ENCODE data around the gene FAM167B. TPM values are rescaled to one million over a fixed set of nuclear protein-coding genes. Genes with fewer than 3 reads are reported as not detected.

FAM167B gene
- polyA plus RNA-seq, 1 donor (not counting 4 experiments of a cell fraction or from before 2014, with no cell fraction given) = 0.07 TPM

- peaks cover 21% of the 10 kb centered on the region for H3K4me1 ChIP-seq (ENCODE audit: control insufficient read depth, extremely low read depth, insufficient read depth, low read length)
- H3K4me3 ChIP-seq (ENCODE audit: control insufficient read depth in 2 of 3, extremely low read depth in 1 of 3, insufficient read depth in 2 of 3, low read depth in 1 of 3, low read length in 3 of 3) = no peak overlapping the region
- no peaks in the 10 kb centered on the region for H3K79me2 ChIP-seq (ENCODE audit: control insufficient read depth, insufficient read depth, low read length)
- no peak overlapping the region for H2AFZ ChIP-seq (ENCODE audit: control insufficient read depth, low read length)
- no peaks in the 10 kb centered on the region for H4K20me1 ChIP-seq (ENCODE audit: control insufficient read depth, extremely low read depth, insufficient read depth, low read length)
- no peak for FAIRE-seq
- H3K9me3 ChIP-seq (ENCODE audit: control insufficient read depth, low read depth, low read length) = no peaks in the 10 kb centered on the region
- H3K4me2 ChIP-seq (ENCODE audit: control insufficient read depth, extremely low read depth, insufficient read depth, low read depth, low read length) = no peak overlapping the region
- H3K9ac ChIP-seq (ENCODE audit: control insufficient read depth, extremely low read depth, insufficient read depth, low read length) = no peak overlapping the region
- peaks cover 9 to 14% of the 10 kb centered on the region in 2 experiments for H3K36me3 ChIP-seq (ENCODE audit: control insufficient read depth in 2 of 2, extremely low read depth in 1 of 2, insufficient read depth in 2 of 2, low read length in 2 of 2)
- dilution Hi-C loops (cut with MboI; ENCODE audit: extremely low pct_ligation_motif_present, low sequenced_read_pairs) = no loop called here
- DNase-seq (ENCODE audit: low read depth, low spot score) = no peak
- H3K27me3 ChIP-seq (ENCODE audit: control insufficient read depth, extremely low read depth, insufficient read depth, low read length) = no peaks in the 10 kb centered on the region
- no peak overlapping the region for H3K27ac ChIP-seq (ENCODE audit: control insufficient read depth, insufficient read depth, low read length)
- TF ChIP-seq CTCF (optimal IDR thresholded peaks at IDR 0.05 in 1 of 3, IDR thresholded peaks at IDR 0.05 in 1 of 3, conservative IDR thresholded peaks at IDR 0.05 in 1 of 3; ENCODE audit: extremely low read depth in 1 of 3, insufficient read depth in 2 of 3, low read length in 3 of 3) (no peak), EZH2 (IDR thresholded peaks at IDR 0.05; ENCODE audit: low read length) (no peak)
- peaks cover 2% of the 10 kb centered on the region for H3K9me1 ChIP-seq (ENCODE audit: control insufficient read depth, extremely low read depth, insufficient read depth, low read length)
These were observed 12.2 kb upstream of the FAM167B start for GRCh38 chr1:32234792-32235191.

- no peak overlapping the region for H3K9ac ChIP-seq (ENCODE audit: control insufficient read depth, extremely low read depth, insufficient read depth, low read length)
- H3K4me1 ChIP-seq (ENCODE audit: control insufficient read depth, extremely low read depth, insufficient read depth, low read length) = peaks cover 26% of the 10 kb centered on the region
- peaks cover 2% of the 10 kb centered on the region for H3K9me1 ChIP-seq (ENCODE audit: control insufficient read depth, extremely low read depth, insufficient read depth, low read length)
- no peak overlapping the region for H2AFZ ChIP-seq (ENCODE audit: control insufficient read depth, low read length)
- DNase-seq (ENCODE audit: low read depth, low spot score) (no peak), FAIRE-seq (no peak)
- H3K36me3 ChIP-seq (ENCODE audit: control insufficient read depth in 2 of 2, extremely low read depth in 1 of 2, insufficient read depth in 2 of 2, low read length in 2 of 2) = no peaks in the 10 kb centered on the region
- H3K79me2 ChIP-seq (ENCODE audit: control insufficient read depth, insufficient read depth, low read length) = no peaks in the 10 kb centered on the region
- H3K9me3 ChIP-seq (ENCODE audit: control insufficient read depth, low read depth, low read length) = no peaks in the 10 kb centered on the region
- H3K4me3 ChIP-seq (ENCODE audit: control insufficient read depth in 2 of 3, extremely low read depth in 1 of 3, insufficient read depth in 2 of 3, low read depth in 1 of 3, low read length in 3 of 3) = no peak overlapping the region
- H3K4me2 ChIP-seq (ENCODE audit: control insufficient read depth, extremely low read depth, insufficient read depth, low read depth, low read length) = no peak overlapping the region
- H3K27me3 ChIP-seq (ENCODE audit: control insufficient read depth, extremely low read depth, insufficient read depth, low read length) = no peaks in the 10 kb centered on the region
- H3K27ac ChIP-seq (ENCODE audit: control insufficient read depth, insufficient read depth, low read length) = no peak overlapping the region
- H4K20me1 ChIP-seq (ENCODE audit: control insufficient read depth, extremely low read depth, insufficient read depth, low read length) = no peaks in the 10 kb centered on the region
- dilution Hi-C loops (cut with MboI; ENCODE audit: extremely low pct_ligation_motif_present, low sequenced_read_pairs) = no loop called here
- TF ChIP-seq EZH2 (IDR thresholded peaks at IDR 0.05; ENCODE audit: low read length) (no peak), CTCF (optimal IDR thresholded peaks at IDR 0.05 in 1 of 3, IDR thresholded peaks at IDR 0.05 in 1 of 3, conservative IDR thresholded peaks at IDR 0.05 in 1 of 3; ENCODE audit: extremely low read depth in 1 of 3, insufficient read depth in 2 of 3, low read length in 3 of 3) (peak in 1 of 3 experiments; percentile 9)
These were observed 7.7 kb upstream of the FAM167B start for GRCh38 chr1:32239337-32239736.
